K562 (cell line): ENCODE measurements around the gene PRTFDC1.

Experiments used
- ATF2 ChIP-seq: sonication (generic); formaldehyde crosslinking; IDR thresholded peaks from 2 replicates; pipeline ENCODE4 v1.8.1; 2022; ENCODE audit warnings: missing genetic modification reagents
- CTCF ChIP-seq, 3 experiments: IDR thresholded peaks in 2 of 3; conservative IDR thresholded peaks in 1 of 3; 2 replicates each; pipeline ENCODE4 v1.5.1; 2011 to 2012; ENCODE audit warnings: low read length in 3 of 3, mild to moderate bottlenecking in 3 of 3, control low read depth in 2 of 3, improper control_type of control experiment in 1 of 3, inconsistent platforms in 1 of 3, low read depth in 1 of 3, mixed read lengths in 1 of 3, moderate library complexity in 1 of 3; ENCODE audit not compliant: insufficient read depth in 2 of 3
- HDGF ChIP-seq: fragments of 450-650 bp; IDR thresholded peaks from 2 replicates; pipeline ENCODE4 v1.6.1; 2016
- MTF1 ChIP-seq: fragments of 250-450 bp; sonication (Bioruptor Pico); IDR thresholded peaks from 2 replicates; pipeline ENCODE4 v1.9.0; 2021; ENCODE audit warnings: moderate library complexity, mild to moderate bottlenecking, inconsistent platforms, borderline replicate concordance
- NFRKB ChIP-seq: fragments of 450-650 bp; IDR thresholded peaks from 2 replicates; pipeline ENCODE4 v1.6.1; 2016; ENCODE audit warnings: low read depth
- POLR2A ChIP-seq: fragments of 450-650 bp; conservative IDR thresholded peaks from 2 replicates; pipeline ENCODE4 v1.6.1; 2016
- RNF219 ChIP-seq: fragments of 250-450 bp; sonication (Bioruptor Pico); IDR thresholded peaks from 2 replicates; pipeline ENCODE4 v1.5.0; 2022; ENCODE audit warnings: mild to moderate bottlenecking
- SMAD1 ChIP-seq: fragments of 150-350 bp; IDR thresholded peaks from 2 replicates; pipeline ENCODE4 v1.6.1; 2014; ENCODE audit warnings: low read length, low read depth; ENCODE audit not compliant: partially characterized antibody
- SMC3 ChIP-seq: conservative IDR thresholded peaks from 2 replicates; pipeline ENCODE4 v1.6.1; 2011; ENCODE audit warnings: low read depth, low read length, improper control_type of control experiment; ENCODE audit not compliant: insufficient read depth
- SPI1 ChIP-seq: IDR thresholded peaks from 2 replicates; pipeline ENCODE4 v1.6.1; 2011; ENCODE audit warnings: low read depth, low read length, control low read depth, borderline replicate concordance
- TBL1XR1 ChIP-seq, 2 experiments: IDR thresholded peaks; 2 replicates each; pipeline ENCODE4 v1.6.1; 2012; ENCODE audit warnings: improper control_type of control experiment in 2 of 2, low read length in 2 of 2, mild to moderate bottlenecking in 1 of 2

GRCh38 chr10:24968349-24968748 is 15.9 kb upstream of the PRTFDC1 start:
- TF ChIP-seq CTCF (IDR thresholded peaks at IDR 0.05 in 2 of 3, conservative IDR thresholded peaks at IDR 0.05 in 1 of 3; ENCODE audit: insufficient read depth in 2 of 3, low read depth in 1 of 3, low read length in 3 of 3) (no peak), TBL1XR1 (IDR thresholded peaks at IDR 0.05; ENCODE audit: low read length in 2 of 2) (no peak), SMAD1 (no peak), HDGF (no peak), ATF2 (no peak), POLR2A (no peak), NFRKB (no peak), MTF1 (CRISPR knock-in tag) (no peak), RNF219 (CRISPR knock-in tag) (no peak), SMC3 (no peak), SPI1 (no peak)
